CD4-positive, alpha-beta T cell treated with Interleukin-15 for 4 hours (primary cell): ENCODE data around the gene S100A4.
A peak's percentile ranks its signal among the peaks of the same experiment; 100 is the strongest.

ENCODE experiments used
- DNase-seq: peaks from one replicate; pipeline ENCODE4 v3.0.0-alpha.2; 2020; ENCODE audit warnings: low spot score

Gene S100A4

GRCh38 chr1:153507926-153508583 lies 37.6 kb downstream of the S100A4 start:
- DNase-seq: no peak

GRCh38 chr1:153506831-153507413 lies 38.7 kb downstream of the S100A4 start:
- DNase-seq: no peak

- no peak for DNase-seq
These were observed 39.2 kb downstream of the S100A4 start for GRCh38 chr1:153506386-153506785.

- no peak for DNase-seq
These were observed 40.0 kb downstream of the S100A4 start for GRCh38 chr1:153505576-153505975.

- DNase-seq: no peak
These were observed 41.8 kb downstream of the S100A4 start for GRCh38 chr1:153503766-153504165.

GRCh38 chr1:153498746-153499145 lies 46.9 kb downstream of the S100A4 start:
- DNase-seq: no peak

GRCh38 chr1:153495536-153495935 lies 50.1 kb downstream of the S100A4 start:
- DNase-seq: no peak

GRCh38 chr1:153494976-153495535 lies 50.5 kb downstream of the S100A4 start:
- peak; percentile 63 for DNase-seq
